Colonic mucosa (tissue), 4 donors: ENCODE measurements around the gene SEC24B. TPM values are rescaled to one million over a fixed set of nuclear protein-coding genes. Genes with fewer than 3 reads are reported as not detected.

Source experiments
- DNase-seq: peaks from one replicate; pipeline ENCODE4 v3.0.0-alpha.2; 2020
- H3K27ac ChIP-seq: fragments of 200-600 bp; one replicate; pipeline ENCODE4 v1.8.0; 2021
- H3K27me3 ChIP-seq: fragments of 200-600 bp; one replicate; pipeline ENCODE4 v1.8.0; 2021
- H3K36me3 ChIP-seq: fragments of 200-600 bp; one replicate; pipeline ENCODE4 v1.8.0; 2021
- H3K4me1 ChIP-seq: fragments of 200-600 bp; one replicate; pipeline ENCODE4 v1.8.0; 2021; ENCODE audit warnings: mild to moderate bottlenecking
- H3K4me3 ChIP-seq: fragments of 200-600 bp; one replicate; pipeline ENCODE4 v1.8.0; 2021
- H3K9ac ChIP-seq, 2 donors: one replicate each; pipeline ENCODE4 v1.7.0; 2013; ENCODE audit warnings: control low read depth in 2 of 2, low read depth in 2 of 2, low read length in 2 of 2
- H3K9me3 ChIP-seq: fragments of 200-600 bp; one replicate; pipeline ENCODE4 v1.8.0; 2021
- CTCF ChIP-seq: fragments of 200-600 bp; IDR thresholded peaks from one replicate; pipeline ENCODE4 v1.8.0; 2022; ENCODE audit warnings: antibody characterized with exemption, mild to moderate bottlenecking
- intact Hi-C: fragments of 100-400 bp; cut with DNase I; formaldehyde crosslinking; loops from one replicate; pipeline ENCODE4 v1.14.1; 2022
- total RNA-seq, 2 donors: library from RNA; stranded (reverse); fragmentation: NEBNext Ultra II Directional in 1 of 2; extraction: Animal tissue kit (Norgen Biotek cat#: 25700) in 1 of 2; gene quantifications; one replicate each; pipeline ENCODE4 v1.2.1, GENCODE V29; 2021
- donor health status: healthy.
- donor health status: DM: no; HTN: no; CAD: no.
- donor health status: DM: no; HTN: no; CAD: no.

SEC24B gene
- total RNA-seq, 2 donors from 2014 or later: 26.5 to 39.5 TPM

GRCh38 chr4:109419679-109420078, 13.9 kb upstream of the SEC24B start:
- no peak overlapping the region for H3K4me3 ChIP-seq
- H3K9me3 ChIP-seq: no peaks in the 10 kb centered on the region
- TF ChIP-seq CTCF: no peak
- intact Hi-C loops: loop anchor here (5.0 to 10.0 kb wide), 3 partner anchors 155 to 558 kb away; partner anchors contain the start of gene RRH
- no peaks in the 10 kb centered on the region for H3K36me3 ChIP-seq
- H3K9ac ChIP-seq: no peak overlapping the region
- DNase-seq: no peak
- H3K27me3 ChIP-seq: no peaks in the 10 kb centered on the region
- H3K27ac ChIP-seq: no peak overlapping the region
- no peaks in the 10 kb centered on the region for H3K4me1 ChIP-seq

- H3K4me1 ChIP-seq: no peaks in the 10 kb centered on the region
- no peak for DNase-seq
- H3K27ac ChIP-seq: no peak overlapping the region
- H3K4me3 ChIP-seq: no peak overlapping the region
- no peaks in the 10 kb centered on the region for H3K9me3 ChIP-seq
- no peak overlapping the region for H3K9ac ChIP-seq
- no peak for TF ChIP-seq CTCF
- intact Hi-C loops: loop anchor here (5.0 to 10.0 kb wide), 3 partner anchors 151 to 553 kb away; partner anchors contain the start of gene RRH
- H3K27me3 ChIP-seq: no peaks in the 10 kb centered on the region
- H3K36me3 ChIP-seq: no peaks in the 10 kb centered on the region
These were observed 9.3 kb upstream of the SEC24B start for GRCh38 chr4:109424093-109424841.

- Histone ChIP-seq H3K27ac (no peak overlapping the region), H3K4me3 (no peak overlapping the region), H3K36me3 (no peaks in the 10 kb centered on the region), H3K27me3 (no peaks in the 10 kb centered on the region), H3K9ac (no peak overlapping the region), H3K4me1 (no peaks in the 10 kb centered on the region), H3K9me3 (no peaks in the 10 kb centered on the region)
- no peak for DNase-seq
- intact Hi-C loops: loop anchor here (5.0 to 10.0 kb wide), 2 partner anchors 149 to 382 kb away; no protein-coding TSS in a partner anchor
- no peak for TF ChIP-seq CTCF
These were observed 8.2 kb upstream of the SEC24B start for GRCh38 chr4:109425405-109425804.

GRCh38 chr4:109429545-109429944, 4.1 kb upstream of the SEC24B start:
- DNase-seq: no peak
- Histone ChIP-seq H3K4me3 (no peak overlapping the region), H3K27ac (no peak overlapping the region), H3K9me3 (no peaks in the 10 kb centered on the region), H3K27me3 (no peaks in the 10 kb centered on the region), H3K4me1 (no peaks in the 10 kb centered on the region), H3K36me3 (no peaks in the 10 kb centered on the region), H3K9ac (no peak overlapping the region)
- no peak for TF ChIP-seq CTCF
- intact Hi-C loops: loop anchor here (5.0 to 10.0 kb wide), 2 partner anchors 145 to 378 kb away; no protein-coding TSS in a partner anchor

- Histone ChIP-seq H3K27ac (no peak overlapping the region), H3K36me3 (no peaks in the 10 kb centered on the region), H3K4me3 (no peak overlapping the region), H3K9me3 (no peaks in the 10 kb centered on the region), H3K9ac (no peak overlapping the region), H3K27me3 (no peaks in the 10 kb centered on the region), H3K4me1 (no peaks in the 10 kb centered on the region)
- TF ChIP-seq CTCF: no peak
- no peak for DNase-seq
- intact Hi-C loops: loop anchor here (5.0 to 10.0 kb wide), 3 partner anchors 123 to 385 kb away; partner anchors contain the start of genes CASP6 and GAR1
These were observed 1.4 kb upstream of the SEC24B start for GRCh38 chr4:109432203-109432602.
